Measurements from ENCODE around the gene DNTT.

GRCh38 chr10:96301616-96302015 lies 2.6 kb upstream of the DNTT start:
- TF ChIP-seq, protein P1, sequence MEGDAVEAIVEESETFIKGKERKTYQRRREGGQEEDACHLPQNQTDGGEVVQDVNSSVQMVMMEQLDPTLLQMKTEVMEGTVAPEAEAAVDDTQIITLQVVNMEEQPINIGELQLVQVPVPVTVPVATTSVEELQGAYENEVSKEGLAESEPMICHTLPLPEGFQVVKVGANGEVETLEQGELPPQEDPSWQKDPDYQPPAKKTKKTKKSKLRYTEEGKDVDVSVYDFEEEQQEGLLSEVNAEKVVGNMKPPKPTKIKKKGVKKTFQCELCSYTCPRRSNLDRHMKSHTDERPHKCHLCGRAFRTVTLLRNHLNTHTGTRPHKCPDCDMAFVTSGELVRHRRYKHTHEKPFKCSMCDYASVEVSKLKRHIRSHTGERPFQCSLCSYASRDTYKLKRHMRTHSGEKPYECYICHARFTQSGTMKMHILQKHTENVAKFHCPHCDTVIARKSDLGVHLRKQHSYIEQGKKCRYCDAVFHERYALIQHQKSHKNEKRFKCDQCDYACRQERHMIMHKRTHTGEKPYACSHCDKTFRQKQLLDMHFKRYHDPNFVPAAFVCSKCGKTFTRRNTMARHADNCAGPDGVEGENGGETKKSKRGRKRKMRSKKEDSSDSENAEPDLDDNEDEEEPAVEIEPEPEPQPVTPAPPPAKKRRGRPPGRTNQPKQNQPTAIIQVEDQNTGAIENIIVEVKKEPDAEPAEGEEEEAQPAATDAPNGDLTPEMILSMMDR (IDR thresholded peaks at IDR 0.05 in 4 of 5, conservative IDR thresholded peaks at IDR 0.05 in 1 of 5): no peak
- no peak for TF ChIP-seq POLR2A (IDR thresholded peaks at IDR 0.05)
